NCI-H2171 treated with DMSO at 0.1 percent for 48 hours (cell line): Measurements from ENCODE around the gene MARCOL.

Experiments used
- DNase-seq: peaks from one replicate; lab custom pipeline; 2025; lab: John Stamatoyannopoulos, UW

The MARCOL gene

GRCh38 chr5:148238418-148238794 is at the start of gene MARCOL:
Gene MARCOL, plus strand, starts transcription at chr5:148238525. Its CDS starts 73 bp downstream, at chr5:148238598.
- DNase-seq: no peak

GRCh38 chr5:148191010-148191409 is 47.3 kb upstream of the MARCOL start:
- DNase-seq: no peak

GRCh38 chr5:148193202-148193601 is 45.1 kb upstream of the MARCOL start:
- DNase-seq: no peak

GRCh38 chr5:148201151-148201550 is 37.2 kb upstream of the MARCOL start:
- DNase-seq: no peak

GRCh38 chr5:148202531-148203203 is 35.7 kb upstream of the MARCOL start, which contains the start of gene SPINK6:
Gene SPINK6, plus strand, starts transcription at chr5:148203042. Its CDS starts 55 bp downstream, at chr5:148203097.
- no peak for DNase-seq

GRCh38 chr5:148205044-148205806 is 33.1 kb upstream of the MARCOL start:
- DNase-seq: no peak

GRCh38 chr5:148205865-148206264 is 32.5 kb upstream of the MARCOL start:
- DNase-seq: no peak

- no peak for DNase-seq
These were observed 31.7 kb upstream of the MARCOL start for GRCh38 chr5:148206620-148207019.

- no peak for DNase-seq
These were observed 30.1 kb upstream of the MARCOL start for GRCh38 chr5:148208226-148208625.

GRCh38 chr5:148209151-148209770 is 29.1 kb upstream of the MARCOL start:
- no peak for DNase-seq

GRCh38 chr5:148214665-148215185 is 23.6 kb upstream of the MARCOL start:
- no peak for DNase-seq

- DNase-seq: no peak
These were observed 16.8 kb upstream of the MARCOL start for GRCh38 chr5:148221508-148221907.

- no peak for DNase-seq
These were observed 14.1 kb upstream of the MARCOL start for GRCh38 chr5:148224117-148224742.

- no peak for DNase-seq
These were observed 9.8 kb upstream of the MARCOL start for GRCh38 chr5:148228392-148228984.

GRCh38 chr5:148229840-148230239 is 8.5 kb upstream of the MARCOL start:
- DNase-seq: no peak

- no peak for DNase-seq
These were observed 8.1 kb upstream of the MARCOL start for GRCh38 chr5:148230240-148230639.

- no peak for DNase-seq
These were observed 424 bp upstream of the MARCOL start for GRCh38 chr5:148237785-148238417.

- DNase-seq: no peak
These were observed 10.6 kb downstream of the MARCOL start for GRCh38 chr5:148248894-148249293.

GRCh38 chr5:148255456-148255855 is 17.1 kb downstream of the MARCOL start:
- no peak for DNase-seq

- DNase-seq: no peak
These were observed 21.0 kb downstream of the MARCOL start for GRCh38 chr5:148259288-148259687.

- no peak for DNase-seq
These were observed 22.9 kb downstream of the MARCOL start for GRCh38 chr5:148261221-148261620.
